ENCODE results near the gene LMBR1.

GRCh38 chr7:156768698-156769472 is 124.1 kb downstream of the LMBR1 start:
- TF ChIP-seq, protein P1, sequence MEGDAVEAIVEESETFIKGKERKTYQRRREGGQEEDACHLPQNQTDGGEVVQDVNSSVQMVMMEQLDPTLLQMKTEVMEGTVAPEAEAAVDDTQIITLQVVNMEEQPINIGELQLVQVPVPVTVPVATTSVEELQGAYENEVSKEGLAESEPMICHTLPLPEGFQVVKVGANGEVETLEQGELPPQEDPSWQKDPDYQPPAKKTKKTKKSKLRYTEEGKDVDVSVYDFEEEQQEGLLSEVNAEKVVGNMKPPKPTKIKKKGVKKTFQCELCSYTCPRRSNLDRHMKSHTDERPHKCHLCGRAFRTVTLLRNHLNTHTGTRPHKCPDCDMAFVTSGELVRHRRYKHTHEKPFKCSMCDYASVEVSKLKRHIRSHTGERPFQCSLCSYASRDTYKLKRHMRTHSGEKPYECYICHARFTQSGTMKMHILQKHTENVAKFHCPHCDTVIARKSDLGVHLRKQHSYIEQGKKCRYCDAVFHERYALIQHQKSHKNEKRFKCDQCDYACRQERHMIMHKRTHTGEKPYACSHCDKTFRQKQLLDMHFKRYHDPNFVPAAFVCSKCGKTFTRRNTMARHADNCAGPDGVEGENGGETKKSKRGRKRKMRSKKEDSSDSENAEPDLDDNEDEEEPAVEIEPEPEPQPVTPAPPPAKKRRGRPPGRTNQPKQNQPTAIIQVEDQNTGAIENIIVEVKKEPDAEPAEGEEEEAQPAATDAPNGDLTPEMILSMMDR (IDR thresholded peaks at IDR 0.05; ENCODE audit: extremely low read depth in 1 of 2, insufficient read depth in 1 of 2, low read depth in 1 of 2, low read length in 2 of 2) = no peak
- no peak for TF ChIP-seq POLR2A (IDR thresholded peaks at IDR 0.05; ENCODE audit: low read depth, low read length)
- no peak for TF ChIP-seq EZH2 (IDR thresholded peaks at IDR 0.05; ENCODE audit: borderline replicate concordance, low read depth, low read length, severe bottlenecking)
- TF ChIP-seq MAX (IDR thresholded peaks at IDR 0.05; ENCODE audit: insufficient read depth, insufficient read length) = no peak
- no peak for TF ChIP-seq POLR2AphosphoS5 (IDR thresholded peaks at IDR 0.05; ENCODE audit: insufficient read depth, low read depth, low read length)
- no peak for TF ChIP-seq GATA2 (IDR thresholded peaks at IDR 0.05; ENCODE audit: insufficient read depth, insufficient read length, low read depth, low read length)
- TF ChIP-seq FOS (IDR thresholded peaks at IDR 0.05; ENCODE audit: borderline replicate concordance, insufficient read depth, low read length) = no peak
- TF ChIP-seq MYC (IDR thresholded peaks at IDR 0.05; ENCODE audit: low read depth, low read length) = no peak

Measured in endothelial cell of umbilical vein (primary cell).